ENCODE results near the gene RAPGEF2.
"Not testable (repeated sequence)": the region's sequence is repeated elsewhere in the genome, so short reads cannot be mapped to it uniquely, and the experiment has no call there.

RAPGEF2 gene

GRCh38 chr4:159138436-159138835 is 35.6 kb downstream of the RAPGEF2 start:
- no peak for DNase-seq

- no peak for DNase-seq
Observed at GRCh38 chr4:159141193-159141592, 38.3 kb downstream of the RAPGEF2 start.

- DNase-seq, result no peak
Observed at GRCh38 chr4:159142241-159142640, 39.4 kb downstream of the RAPGEF2 start.

GRCh38 chr4:159142681-159143384 is 40.0 kb downstream of the RAPGEF2 start:
- no peak for DNase-seq

GRCh38 chr4:159143687-159144086 is 40.8 kb downstream of the RAPGEF2 start:
- no peak for DNase-seq

GRCh38 chr4:159144112-159144694 is 41.3 kb downstream of the RAPGEF2 start:
- no peak for DNase-seq

GRCh38 chr4:159145318-159145991 is 42.6 kb downstream of the RAPGEF2 start:
- DNase-seq, result no peak

GRCh38 chr4:159145992-159146330 is 43.1 kb downstream of the RAPGEF2 start:
- no peak for DNase-seq

GRCh38 chr4:159146488-159146887 is 43.6 kb downstream of the RAPGEF2 start:
- no peak for DNase-seq

- no peak for DNase-seq
Observed at GRCh38 chr4:159148441-159148840, 45.6 kb downstream of the RAPGEF2 start.

GRCh38 chr4:159149666-159150065 is 46.8 kb downstream of the RAPGEF2 start:
- no peak for DNase-seq

- no peak for DNase-seq
Observed at GRCh38 chr4:159150396-159150795, 47.5 kb downstream of the RAPGEF2 start.

- DNase-seq, result no peak
Observed at GRCh38 chr4:159150821-159151390, 48.0 kb downstream of the RAPGEF2 start.

- no peak for DNase-seq
Observed at GRCh38 chr4:159151689-159152088, 48.8 kb downstream of the RAPGEF2 start.

- no peak for DNase-seq
Observed at GRCh38 chr4:159152181-159152580, 49.3 kb downstream of the RAPGEF2 start.

- DNase-seq, result no peak
Observed at GRCh38 chr4:159153669-159154068, 50.8 kb downstream of the RAPGEF2 start.

GRCh38 chr4:159155119-159155518 is 52.2 kb downstream of the RAPGEF2 start:
- no peak for DNase-seq

- no peak for DNase-seq
Observed at GRCh38 chr4:159158083-159158617, 55.3 kb downstream of the RAPGEF2 start.

- no peak for DNase-seq
Observed at GRCh38 chr4:159158985-159159384, 56.1 kb downstream of the RAPGEF2 start.

GRCh38 chr4:159159611-159160010 is 56.7 kb downstream of the RAPGEF2 start:
- DNase-seq, result no peak

GRCh38 chr4:159160242-159160641 is 57.4 kb downstream of the RAPGEF2 start:
- no peak for DNase-seq

GRCh38 chr4:159161436-159161835 is 58.6 kb downstream of the RAPGEF2 start:
- not testable (repeated sequence) for DNase-seq

GRCh38 chr4:159162576-159162975 is 59.7 kb downstream of the RAPGEF2 start:
- DNase-seq, result no peak

- no peak for DNase-seq
Observed at GRCh38 chr4:159163521-159163920, 60.6 kb downstream of the RAPGEF2 start.
